H1 (cell line): ENCODE measurements around the gene FAM76B. TPM values are rescaled to one million over a fixed set of nuclear protein-coding genes. Genes with fewer than 3 reads are reported as not detected.

Source experiments
- CTCF ChIA-PET: fragments of 300-600 bp; sonication (Branson Sonifier 250); formaldehyde crosslinking; loops from one replicate; lab custom pipeline; 2021; ENCODE audit not compliant: partially characterized antibody; lab: Charles Lee
- POLR2A ChIA-PET: fragments of 300-600 bp; sonication (Branson Sonifier 250); formaldehyde crosslinking; loops from one replicate; lab custom pipeline; 2021; ENCODE audit warnings: inconsistent platforms; ENCODE audit not compliant: partially characterized antibody; lab: Charles Lee
- DNase-seq, 2 experiments: peaks; one replicate each; pipeline versions ENCODE4 v3.0.0 to v3.0.0-alpha.2; 2010 to 2022; ENCODE audit warnings: low spot score in 2 of 2, low read depth in 1 of 2, mixed read lengths in 1 of 2
- FAIRE-seq: peaks from 2 replicates; lab custom pipeline; 2011; peaks lifted over from hg19 to GRCh38; lab: Jason Lieb, UNC
- H2AFZ ChIP-seq: 2 replicates; pipeline ENCODE4 v1.8.1; 2012; ENCODE audit warnings: low read length, inconsistent platforms
- H2AK5ac ChIP-seq: 2 replicates; pipeline ENCODE4 v1.6.1; 2013; ENCODE audit warnings: low read depth, low read length
- H2BK120ac ChIP-seq: replicated peaks from 2 replicates; pipeline ENCODE3; 2013; ENCODE audit warnings: low read depth, low read length, inconsistent platforms
- H2BK12ac ChIP-seq: 2 replicates; pipeline ENCODE4 v1.6.1; 2013; ENCODE audit warnings: low read depth, low read length
- H2BK15ac ChIP-seq: 2 replicates; pipeline ENCODE4 v1.6.1; 2013; ENCODE audit warnings: low read length
- H2BK20ac ChIP-seq: 2 replicates; pipeline ENCODE4 v1.6.1; 2013; ENCODE audit warnings: low read length
- H2BK5ac ChIP-seq: 2 replicates; pipeline ENCODE4 v1.6.1; 2013; ENCODE audit warnings: low read depth, low read length
- H3K14ac ChIP-seq: 2 replicates; pipeline ENCODE4 v1.6.1; 2013; ENCODE audit warnings: inconsistent platforms; ENCODE audit not compliant: insufficient read length
- H3K18ac ChIP-seq: 2 replicates; pipeline ENCODE4 v1.6.1; 2013; ENCODE audit warnings: low read length; ENCODE audit errors: extremely low read depth
- H3K23ac ChIP-seq: 2 replicates; pipeline ENCODE4 v1.6.1; 2013; ENCODE audit warnings: inconsistent platforms; ENCODE audit not compliant: insufficient read length
- H3K23me2 ChIP-seq: 2 replicates; pipeline ENCODE4 v1.6.1; 2013; ENCODE audit warnings: low read depth, low read length
- H3K27ac ChIP-seq: 2 replicates; pipeline ENCODE4 v1.6.1; 2011; ENCODE audit warnings: low read depth, low read length, inconsistent platforms
- H3K27me3 ChIP-seq, 4 experiments: replicated peaks in 1 of 4; 1 replicate in 1 of 4; 2 replicates in 3 of 4; pipeline versions ENCODE4 v1.6.1 to v1.8.1; 2011 to 2013; ENCODE audit warnings: low read length in 3 of 4, mild to moderate bottlenecking in 3 of 4, inconsistent platforms in 2 of 4, mixed read lengths in 2 of 4, moderate library complexity in 1 of 4; ENCODE audit not compliant: control insufficient read depth in 3 of 4, insufficient read depth in 3 of 4; ENCODE audit errors: extremely low read depth in 1 of 4
- H3K36me3 ChIP-seq, 4 experiments: 2 replicates each; pipeline versions ENCODE4 v1.6.1 to v1.8.1; 2011 to 2013; ENCODE audit warnings: mild to moderate bottlenecking in 4 of 4, low read length in 3 of 4, moderate library complexity in 2 of 4, control low read depth in 1 of 4, inconsistent platforms in 1 of 4; ENCODE audit not compliant: insufficient read depth in 4 of 4, control insufficient read depth in 2 of 4
- H3K4ac ChIP-seq: replicated peaks from 2 replicates; pipeline ENCODE3; 2013; ENCODE audit warnings: low read length, low read depth, mixed read lengths, inconsistent platforms; ENCODE audit not compliant: insufficient read length
- H3K4me1 ChIP-seq, 4 experiments: replicated peaks in 1 of 4; 1 replicate in 1 of 4; 2 replicates in 3 of 4; pipeline versions ENCODE4 v1.6.1 to v1.8.1; 2011 to 2013; ENCODE audit warnings: low read length in 3 of 4, inconsistent platforms in 2 of 4, mixed read lengths in 1 of 4; ENCODE audit not compliant: insufficient read depth in 4 of 4, control insufficient read depth in 3 of 4
- H3K4me2 ChIP-seq, 2 experiments: 2 replicates each; pipeline versions ENCODE4 v1.6.1 to v1.8.1; 2011 to 2013; ENCODE audit warnings: low read depth in 2 of 2, low read length in 2 of 2, control low read depth in 1 of 2, inconsistent platforms in 1 of 2, mild to moderate bottlenecking in 1 of 2; ENCODE audit not compliant: insufficient read depth in 1 of 2
- H3K4me3 ChIP-seq, 4 experiments: fragments of 200-600, 300-600 bp in 1 of 4; sonication (generic), shearing (Covaris generic), sonication (Bioruptor Twin) in 1 of 4; 2 replicates each; pipeline versions ENCODE4 v1.5.1 to v1.8.1; 2011 to 2016; ENCODE audit warnings: low read length in 4 of 4, low read depth in 3 of 4, control low read depth in 2 of 4, inconsistent platforms in 2 of 4, mild to moderate bottlenecking in 2 of 4, mixed read lengths in 1 of 4, moderate library complexity in 1 of 4; ENCODE audit not compliant: insufficient read depth in 2 of 4; ENCODE audit errors: extremely low read depth in 1 of 4
- H3K56ac ChIP-seq: replicated peaks from 2 replicates; pipeline ENCODE3; 2013; ENCODE audit warnings: low read depth, mild to moderate bottlenecking, mixed read lengths, low read length, inconsistent platforms; ENCODE audit not compliant: insufficient read length
- H3K79me1 ChIP-seq: 2 replicates; pipeline ENCODE4 v1.6.1; 2013; ENCODE audit warnings: low read depth, low read length, control low read depth
- H3K79me2 ChIP-seq, 2 experiments: 2 replicates each; pipeline versions ENCODE4 v1.6.1 to v1.8.1; 2012 to 2013; ENCODE audit warnings: low read length in 2 of 2, mild to moderate bottlenecking in 2 of 2, inconsistent platforms in 1 of 2; ENCODE audit not compliant: insufficient read depth in 2 of 2, control insufficient read depth in 1 of 2
- H3K9ac ChIP-seq, 4 experiments: replicated peaks in 1 of 4; 1 replicate in 1 of 4; 2 replicates in 3 of 4; pipeline versions ENCODE4 v1.6.1 to v1.8.1; 2011 to 2013; ENCODE audit warnings: low read depth in 3 of 4, low read length in 3 of 4, control low read depth in 2 of 4, mild to moderate bottlenecking in 2 of 4, moderate library complexity in 2 of 4, inconsistent platforms in 1 of 4; ENCODE audit errors: extremely low read depth in 1 of 4
- H3K9me3 ChIP-seq, 2 experiments: 2 replicates each; pipeline versions ENCODE4 v1.6.1 to v1.8.1; 2012 to 2013; ENCODE audit warnings: mild to moderate bottlenecking in 2 of 2, moderate library complexity in 2 of 2, control low read depth in 1 of 2, inconsistent platforms in 1 of 2, low read depth in 1 of 2, low read length in 1 of 2, mixed read lengths in 1 of 2; ENCODE audit not compliant: insufficient read depth in 2 of 2
- H4K20me1 ChIP-seq, 2 experiments: replicated peaks in 1 of 2; 2 replicates each; pipeline versions ENCODE3 to v1.8.1; 2011 to 2013; ENCODE audit warnings: inconsistent platforms in 2 of 2, low read length in 2 of 2, mild to moderate bottlenecking in 1 of 2; ENCODE audit not compliant: insufficient read depth in 2 of 2, control insufficient read depth in 1 of 2
- H4K5ac ChIP-seq: 2 replicates; pipeline ENCODE4 v1.6.1; 2013; ENCODE audit warnings: low read length, low read depth, mixed read lengths, inconsistent platforms; ENCODE audit not compliant: insufficient read length
- H4K8ac ChIP-seq: 2 replicates; pipeline ENCODE4 v1.8.0; 2013; ENCODE audit warnings: mild to moderate bottlenecking, moderate library complexity, low read length, inconsistent platforms; ENCODE audit not compliant: insufficient read depth; ENCODE audit errors: extremely low read depth
- H4K91ac ChIP-seq: replicated peaks from 2 replicates; pipeline ENCODE3; 2013; ENCODE audit warnings: low read length, mixed read lengths, inconsistent platforms; ENCODE audit not compliant: insufficient read length
- NRF1 ChIP-seq: IDR thresholded peaks from 2 replicates; pipeline ENCODE4 v1.6.1; 2011; ENCODE audit warnings: mild to moderate bottlenecking, low read depth, low read length, improper control_type of control experiment
- POLR2A ChIP-seq, 2 experiments: IDR thresholded peaks; 1 replicate in 1 of 2; 2 replicates in 1 of 2; pipeline ENCODE4 v1.6.1; 2011; ENCODE audit warnings: low read depth in 2 of 2, low read length in 2 of 2, mild to moderate bottlenecking in 2 of 2; ENCODE audit errors: control extremely low read depth in 1 of 2
- POLR2AphosphoS5 ChIP-seq: IDR thresholded peaks from 2 replicates; pipeline ENCODE4 v1.6.1; 2011; ENCODE audit warnings: low read depth, low read length
- SAP30 ChIP-seq: fragments of 300-600 bp; sonication (generic); IDR thresholded peaks from 2 replicates; pipeline ENCODE4 v1.7.1; 2012; ENCODE audit warnings: low read length, moderate library complexity, mild to moderate bottlenecking, inconsistent platforms; ENCODE audit not compliant: insufficient read depth, insufficient replicate concordance
- SIN3A ChIP-seq, 2 experiments: IDR thresholded peaks in 1 of 2; conservative IDR thresholded peaks in 1 of 2; 2 replicates each; pipeline ENCODE4 v1.6.1; 2011 to 2012; ENCODE audit warnings: low read length in 2 of 2, improper control_type of control experiment in 1 of 2, low read depth in 1 of 2, mild to moderate bottlenecking in 1 of 2
- TAF1 ChIP-seq: IDR thresholded peaks from 2 replicates; pipeline ENCODE4 v1.6.1; 2011; ENCODE audit warnings: mild to moderate bottlenecking, low read depth, low read length
- TEAD4 ChIP-seq: IDR thresholded peaks from 2 replicates; pipeline ENCODE4 v1.6.1; 2012; ENCODE audit warnings: low read depth, low read length, inconsistent platforms, mixed read lengths
- USF2 ChIP-seq: IDR thresholded peaks from 2 replicates; pipeline ENCODE4 v1.6.1; 2011; ENCODE audit warnings: low read length, improper control_type of control experiment
- ZNF274 ChIP-seq: IDR thresholded peaks from 2 replicates; pipeline ENCODE4 v1.7.0; 2012; ENCODE audit warnings: low read length, borderline replicate concordance; ENCODE audit errors: extremely low read depth
- WGBS, 2 experiments: shearing (Covaris generic) in 1 of 2; methylation state at CpG; one replicate each; pipeline versions ENCODE4 v1.1.6 to v1.1.7; 2013 to 2015; ENCODE audit warnings: low lambda C conversion rate in 2 of 2, mixed read lengths in 2 of 2, inconsistent platforms in 1 of 2, low coverage in 1 of 2, missing lambda C conversion rate in 1 of 2; ENCODE audit not compliant: insufficient replicate concordance in 2 of 2, insufficient coverage in 1 of 2, insufficient read length in 1 of 2; ENCODE audit errors: extremely low coverage in 1 of 2, missing lambda C conversion rate in 1 of 2; 5-methylcytosine and 5-hydroxymethylcytosine counted together
- polyA plus RNA-seq, 7 experiments: library from polyadenylated mRNA; depleted of rRNA in 3 of 7; stranded (reverse) in 5 of 7; unstranded in 2 of 7; fragments of >200 nt in 5 of 7; fragments of 200-250 nt in 2 of 7; gene quantifications; 1 replicate in 5 of 7; 2 replicates in 1 of 7; 4 replicates in 1 of 7; pipeline versions ENCODE4 v1.2.1 to v1.2.3, GENCODE V29; 2011 to 2013; ENCODE audit warnings: missing spikeins in 2 of 7, mixed read lengths in 2 of 7
- total RNA-seq: library from RNA; stranded (reverse); fragmentation: NEBNext Ultra II Directional; extraction: Animal tissue kit (Norgen Biotek cat#: 25700); gene quantifications from 2 replicates; pipeline ENCODE4 v1.2.1, GENCODE V29; 2021

The FAM76B gene
- total and polyA plus RNA-seq, 2 of the 8 experiments (the other 6 are each of a cell fraction or from before 2014, with no cell fraction given), result 11.0 to 22.3 TPM

DNA sequence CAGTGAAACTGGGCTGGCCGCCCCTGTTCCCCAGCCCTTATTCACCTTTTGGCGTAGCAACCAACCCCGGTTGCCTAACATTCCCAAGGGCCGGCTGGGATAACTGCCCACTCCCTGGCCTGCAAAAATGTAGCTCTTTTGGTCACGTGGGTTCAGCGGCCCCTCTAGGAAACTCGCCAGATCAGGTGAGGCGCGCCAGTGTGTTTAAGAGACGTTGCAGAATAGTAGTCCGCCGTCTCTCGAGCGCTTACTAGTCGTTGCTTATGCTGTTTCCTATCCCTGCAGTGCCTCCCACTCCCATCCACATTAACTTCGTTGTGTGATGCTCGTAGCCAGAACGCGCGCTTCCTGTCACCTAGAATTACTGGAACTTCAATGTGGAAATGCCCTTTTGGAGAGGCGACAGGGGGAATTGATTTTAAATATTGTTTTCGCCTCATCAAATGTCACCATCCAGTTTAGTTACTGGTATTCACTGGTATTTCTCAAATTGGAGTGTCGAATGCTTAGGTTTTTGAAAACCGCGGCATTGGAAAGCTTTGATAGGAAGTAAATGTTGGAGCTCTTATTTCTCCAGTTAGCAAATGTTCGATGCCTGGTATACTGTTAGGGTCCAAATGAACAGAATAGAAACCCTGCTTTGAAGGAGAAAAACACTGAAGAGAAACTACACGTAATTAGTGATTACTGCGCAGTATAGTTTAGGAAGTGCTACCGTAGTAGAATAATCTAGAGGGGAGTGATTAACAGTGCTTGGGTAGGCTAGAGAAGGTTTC lies 1.5 kb upstream of the FAM76B start:
- H3K79me1 ChIP-seq, result no peaks in the 10 kb centered on the region
- peaks cover 2 to 6% of the 10 kb centered on the region in 2 experiments for H4K20me1 ChIP-seq
- whole genome bisulfite sequencing, 2 experiments, result 11% methylated on average over 29 of the region's 29 CpGs; no CpG with 5 or more reads in 1 of the 2 experiments
- H3K79me2 ChIP-seq, result peaks cover 18 to 70% of the 10 kb centered on the region in 2 experiments
- H3K14ac ChIP-seq, result no peak overlapping the region
- H3K4ac ChIP-seq, result no peak overlapping the region
- H3K27ac ChIP-seq, result peak overlapping the region; percentile 98
- H4K91ac ChIP-seq, result peak overlapping the region; percentile 7
- peaks cover 6% of the 10 kb centered on the region for H3K23me2 ChIP-seq
- H4K8ac ChIP-seq, result peak overlapping the region; percentile 99
- no peak overlapping the region for H2BK120ac ChIP-seq
- no peak overlapping the region for H2AK5ac ChIP-seq
- peak overlapping the region; percentile 31 for H4K5ac ChIP-seq
- H3K36me3 ChIP-seq, result peaks cover 0 to 13% (median 2%) of the 10 kb centered on the region in 4 experiments; a peak in 3 of 8 replicates
- H3K9me3 ChIP-seq, result no peaks in the 10 kb centered on the region
- peak overlapping the region; percentile 87; the same call in 1 of the 2 replicates for H2BK5ac ChIP-seq
- no peak for FAIRE-seq
- peak overlapping the region; percentile 68 to 98 (median 95) for H3K9ac ChIP-seq
- 0 out of 2 replicates have a peak overlapping the region, but pooled peaks have one; percentile 40 for H2BK15ac ChIP-seq
- H3K4me2 ChIP-seq, result peak overlapping the region; percentile 68 to 84
- H2AFZ ChIP-seq, result 0 out of 2 replicates have a peak overlapping the region, but pooled peaks have one; percentile 7
- no peak for DNase-seq
- no peak overlapping the region for H3K23ac ChIP-seq
- ChIA-PET CTCF (interaction anchor here (1.0 to 3.1 kb wide), 6 partner anchors 9 to 724 kb away, joined by 3 to 9 read pairs (median 4); no protein-coding TSS in a partner anchor), POLR2A (interaction anchor here (0.6 to 2.9 kb wide), 13 partner anchors 9 to 730 kb away, joined by 3 to 20 read pairs (median 7); partner anchors contain the start of genes CCDC82, JRKL and SRSF8)
- H2BK12ac ChIP-seq, result peak overlapping the region; percentile 54; the same call in 1 of the 2 replicates
- H3K27me3 ChIP-seq, result no peaks in the 10 kb centered on the region
- peaks cover 0 to 9% (median 0%) of the 10 kb centered on the region in 4 experiments; a peak in 1 of 7 replicates for H3K4me1 ChIP-seq
- H2BK20ac ChIP-seq, result no peak overlapping the region
- peak overlapping the region; percentile 81 for H3K56ac ChIP-seq
- H3K18ac ChIP-seq, result no peak overlapping the region
- H3K4me3 ChIP-seq, result peak overlapping the region; percentile 84 to 95 (median 92)
- TF ChIP-seq POLR2AphosphoS5 (peak; percentile 56; the same call in 1 of the 2 replicates), SIN3A (conservative IDR thresholded peaks at IDR 0.05 in 1 of 2, IDR thresholded peaks at IDR 0.05 in 1 of 2; ENCODE audit: low read depth in 1 of 2, low read length in 2 of 2) (peak in 1 of 2 experiments; percentile 40; a peak in 2 of 4 replicates), TAF1 (peak; percentile 68; the same call in 1 of the 2 replicates), ZNF274 (no peak), TEAD4 (no peak), NRF1 (no peak), USF2 (peak; percentile 75), SAP30 (no peak), POLR2A (IDR thresholded peaks at IDR 0.05; ENCODE audit: control extremely low read depth in 1 of 2, low read depth in 2 of 2, low read length in 2 of 2) (peak; percentile 18 to 68; a peak in 2 of 3 replicates)
